RWPE1 (cell line): Measurements from ENCODE around the gene OR2V1.
"Not testable (repeated sequence)": the region's sequence is repeated elsewhere in the genome, so short reads cannot be mapped to it uniquely, and the experiment has no call there.

ENCODE experiments used
- CTCF ChIA-PET: fragments of 350-600 bp; sonication (Branson Sonifier 250); formaldehyde crosslinking; extraction: SDS; loops from one replicate; lab custom pipeline; 2021; lab: Yijun Ruan, JAX
- POLR2A ChIA-PET: fragments of 400-600 bp; formaldehyde crosslinking; extraction: SDS; loops from one replicate; lab custom pipeline; 2020; ENCODE audit warnings: antibody characterized with exemption; ENCODE audit not compliant: low non-redundant PET; lab: Yijun Ruan, JAX
- DNase-seq: peaks from one replicate; pipeline ENCODE4 v3.0.0; 2012; ENCODE audit warnings: low spot score
- H3K27ac ChIP-seq: fragments of 450-650 bp; 2 replicates; pipeline ENCODE4 v1.5.1; 2017
- CTCF ChIP-seq: fragments of 450-650 bp; conservative IDR thresholded peaks from 2 replicates; pipeline ENCODE4 v1.5.1; 2017; ENCODE audit warnings: low read depth, mild to moderate bottlenecking

Gene OR2V1

GRCh38 chr5:181112476-181112875, 18.5 kb downstream of the OR2V1 start:
- no peak for TF ChIP-seq CTCF
- H3K27ac ChIP-seq = no peak overlapping the region
- ChIA-PET POLR2A (no interaction called here), CTCF (interaction anchor here (0.6 kb wide), 1 partner anchor 242 kb away, joined by 3 read pairs; no protein-coding TSS in a partner anchor)
- DNase-seq = no peak

- no peak overlapping the region for H3K27ac ChIP-seq
- TF ChIP-seq CTCF = no peak
- POLR2A ChIA-PET = no interaction called here
- no peak for DNase-seq
- CTCF ChIA-PET = no interaction called here
These were observed 20.0 kb downstream of the OR2V1 start for GRCh38 chr5:181111010-181111409.

- POLR2A ChIA-PET = no interaction called here
- DNase-seq = no peak
- no peak overlapping the region for H3K27ac ChIP-seq
- CTCF ChIA-PET = interaction anchor here (0.6 to 0.7 kb wide), 2 partner anchors 23 to 38 kb away, joined by 3 read pairs; partner anchors contain the start of gene OR2V2
- TF ChIP-seq CTCF = no peak
These were observed 21.4 kb downstream of the OR2V1 start for GRCh38 chr5:181109489-181110013.

GRCh38 chr5:181108578-181109165, 22.3 kb downstream of the OR2V1 start:
- no peak for TF ChIP-seq CTCF
- POLR2A ChIA-PET = no interaction called here
- CTCF ChIA-PET = interaction anchor here (0.7 kb wide), 1 partner anchor 9 kb away, joined by 3 read pairs; no protein-coding TSS in a partner anchor
- H3K27ac ChIP-seq = no peak overlapping the region
- no peak for DNase-seq

- H3K27ac ChIP-seq = no peak overlapping the region
- POLR2A ChIA-PET = no interaction called here
- no peak for DNase-seq
- no peak for TF ChIP-seq CTCF
- CTCF ChIA-PET = interaction anchor here (0.6 to 0.8 kb wide), 3 partner anchors 10 to 323 kb away, joined by 3 to 4 read pairs (median 3); partner anchors contain the start of gene MGAT1
These were observed 23.3 kb downstream of the OR2V1 start for GRCh38 chr5:181107699-181108098.

GRCh38 chr5:181105391-181106025, 25.5 kb downstream of the OR2V1 start:
- no peak for TF ChIP-seq CTCF
- ChIA-PET POLR2A (no interaction called here), CTCF (interaction anchor here (0.7 kb wide), 1 partner anchor 83 kb away, joined by 3 read pairs; no protein-coding TSS in a partner anchor)
- H3K27ac ChIP-seq = no peak overlapping the region
- DNase-seq = no peak

- DNase-seq, POLR2A ChIA-PET, H3K27ac ChIP-seq: not testable (repeated sequence)
- CTCF ChIA-PET = interaction anchor here (0.7 kb wide), 1 partner anchor 84 kb away, joined by 3 read pairs; no protein-coding TSS in a partner anchor
These were observed 26.2 kb downstream of the OR2V1 start for GRCh38 chr5:181104606-181105390.

- DNase-seq, H3K27ac ChIP-seq, POLR2A ChIA-PET: not testable (repeated sequence)
- CTCF ChIA-PET = interaction anchor here (0.7 kb wide), 1 partner anchor 235 kb away, joined by 3 read pairs; no protein-coding TSS in a partner anchor
These were observed 26.8 kb downstream of the OR2V1 start for GRCh38 chr5:181104259-181104568.
